GM19468 (cell line): Measurements from ENCODE around the gene ST6GAL1.

Source experiments
- ATAC-seq: cut with Tn5 transposase; IDR thresholded peaks from one replicate; pipeline ENCODE4 v1.9.1; 2021; ENCODE audit warnings: mild to moderate bottlenecking, moderate library complexity, moderate number of reproducible peaks; ENCODE audit not compliant: unreplicated experiment; ENCODE audit errors: extremely low read depth

ST6GAL1 gene

GRCh38 chr3:186909078-186909853 is 21.1 kb upstream of the ST6GAL1 start:
- ATAC-seq, result no peak

GRCh38 chr3:186915806-186916796 is 14.2 kb upstream of the ST6GAL1 start:
- no peak for ATAC-seq

GRCh38 chr3:186917512-186918312 is 12.6 kb upstream of the ST6GAL1 start:
- ATAC-seq, result no peak

GRCh38 chr3:186920301-186920700 is 10.0 kb upstream of the ST6GAL1 start:
- no peak for ATAC-seq

GRCh38 chr3:186920796-186921195 is 9.5 kb upstream of the ST6GAL1 start:
- ATAC-seq, result no peak

- ATAC-seq, result no peak
Measured at GRCh38 chr3:186921578-186921977, 8.7 kb upstream of the ST6GAL1 start.

- ATAC-seq, result no peak
Measured at GRCh38 chr3:186922224-186922623, 8.1 kb upstream of the ST6GAL1 start.

GRCh38 chr3:186922790-186923189 is 7.5 kb upstream of the ST6GAL1 start:
- no peak for ATAC-seq

GRCh38 chr3:186923241-186923640 is 7.1 kb upstream of the ST6GAL1 start:
- ATAC-seq, result no peak

- no peak for ATAC-seq
Measured at GRCh38 chr3:186925826-186926225, 4.5 kb upstream of the ST6GAL1 start.

- no peak for ATAC-seq
Measured at GRCh38 chr3:186929186-186929585, 1.1 kb upstream of the ST6GAL1 start.

- no peak for ATAC-seq
Measured at GRCh38 chr3:186929685-186930084, 641 bp upstream of the ST6GAL1 start.

GRCh38 chr3:186930641-186931531 is 560 bp downstream of the ST6GAL1 start:
- peak; percentile 90 for ATAC-seq

GRCh38 chr3:186931532-186932280 is 1.4 kb downstream of the ST6GAL1 start:
- ATAC-seq, result no peak

GRCh38 chr3:186932281-186933181 is 2.2 kb downstream of the ST6GAL1 start:
- no peak for ATAC-seq

GRCh38 chr3:186933816-186934215 is 3.5 kb downstream of the ST6GAL1 start:
- no peak for ATAC-seq

- no peak for ATAC-seq
Measured at GRCh38 chr3:186935133-186935532, 4.8 kb downstream of the ST6GAL1 start.
